Vagina (tissue), 2 donors: Measurements from ENCODE around the gene PLCB1. TPM values are rescaled to one million over a fixed set of nuclear protein-coding genes. Genes with fewer than 3 reads are reported as not detected.
"Not testable (repeated sequence)": the region's sequence is repeated elsewhere in the genome, so short reads cannot be mapped to it uniquely, and the experiment has no call there.

ENCODE experiments used
- DNase-seq, 2 donors: peaks; one replicate each; pipeline ENCODE4 v3.0.0-alpha.2; 2017; ENCODE audit errors: extremely low spot score in 2 of 2
- H3K27ac ChIP-seq: fragments of 200-600 bp; sonication (generic); one replicate; pipeline ENCODE4 v1.5.1; 2019
- H3K27me3 ChIP-seq: fragments of 200-600 bp; sonication (generic); one replicate; pipeline ENCODE4 v1.5.1; 2019
- H3K36me3 ChIP-seq, 2 donors: fragments of 200-600 bp; sonication (generic); one replicate each; pipeline ENCODE4 v1.5.1; 2017 to 2019
- H3K4me1 ChIP-seq: fragments of 200-600 bp; sonication (generic); one replicate; pipeline ENCODE4 v1.5.1; 2019
- H3K4me3 ChIP-seq, 2 donors: fragments of 200-600 bp; sonication (generic); 1 replicate in 1 of 2; 2 replicates in 1 of 2; pipeline ENCODE4 v1.5.1; 2016 to 2019
- H3K9me3 ChIP-seq: fragments of 200-600 bp; sonication (generic); one replicate; pipeline ENCODE4 v1.5.1; 2019
- POLR2A ChIP-seq, 2 donors: fragments of 450-650 bp; IDR thresholded peaks; one replicate each; pipeline ENCODE4 v1.6.1; 2017; ENCODE audit warnings: antibody characterized with exemption in 2 of 2, mild to moderate bottlenecking in 2 of 2, moderate library complexity in 2 of 2
- POLR2AphosphoS5 ChIP-seq, 2 donors: sonication (generic); formaldehyde crosslinking; IDR thresholded peaks; one replicate each; pipeline ENCODE4 v1.9.0; 2017; ENCODE audit warnings: antibody characterized with exemption in 2 of 2, mild to moderate bottlenecking in 2 of 2, low read depth in 1 of 2; ENCODE audit not compliant: insufficient read depth in 1 of 2
- intact Hi-C: fragments of 100-400 bp; cut with DNase I; formaldehyde crosslinking; loops from one replicate; pipeline ENCODE4 v1.15.1; 2023
- total RNA-seq: library from RNA; depleted of rRNA; stranded (reverse); fragments of >200 nt; gene quantifications from one replicate; pipeline ENCODE4 v1.2.3, GENCODE V29; 2016
- TF ChIP-seq, protein P1 (sequence below), 3 experiments: fragments of 450-650 bp in 2 of 3; fragments of 200-600 bp in 1 of 3; sonication (generic) in 1 of 3; IDR thresholded peaks; one replicate each; pipeline ENCODE4 v1.5.1; 2017 to 2019; ENCODE audit warnings: antibody characterized with exemption in 3 of 3, mild to moderate bottlenecking in 2 of 3, moderate library complexity in 2 of 3

The PLCB1 gene
- total RNA-seq, 1 donor from 2014 or later = 32.4 TPM

DNA sequence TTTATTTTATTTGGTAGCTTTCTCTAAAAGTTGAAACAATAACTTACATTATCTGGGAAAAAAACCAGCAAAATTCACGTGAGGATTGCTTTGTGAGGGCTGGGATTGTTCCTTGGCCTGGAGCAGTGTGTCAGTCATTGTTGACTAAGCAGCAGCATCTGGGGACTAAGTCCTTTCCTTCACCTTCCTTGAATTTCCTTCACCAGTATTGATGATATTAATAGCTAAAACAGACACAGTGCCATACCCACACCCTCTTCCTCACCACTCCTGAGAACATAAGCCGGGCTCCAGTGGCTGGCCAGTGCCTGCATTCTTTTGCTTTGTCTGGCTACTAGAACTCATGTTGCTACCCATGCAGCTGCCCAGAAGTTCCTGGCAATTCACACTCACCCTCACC is 23.7 kb downstream of the PLCB1 start:
- H3K27ac ChIP-seq = no peak overlapping the region
- H3K4me3 ChIP-seq = no peak overlapping the region
- intact Hi-C loops = no loop called here
- DNase-seq = no peak
- TF ChIP-seq POLR2A (IDR thresholded peaks at IDR 0.05) (no peak), POLR2AphosphoS5 (IDR thresholded peaks at IDR 0.05; ENCODE audit: insufficient read depth in 1 of 2, low read depth in 1 of 2) (no peak)
- TF ChIP-seq, protein P1, sequence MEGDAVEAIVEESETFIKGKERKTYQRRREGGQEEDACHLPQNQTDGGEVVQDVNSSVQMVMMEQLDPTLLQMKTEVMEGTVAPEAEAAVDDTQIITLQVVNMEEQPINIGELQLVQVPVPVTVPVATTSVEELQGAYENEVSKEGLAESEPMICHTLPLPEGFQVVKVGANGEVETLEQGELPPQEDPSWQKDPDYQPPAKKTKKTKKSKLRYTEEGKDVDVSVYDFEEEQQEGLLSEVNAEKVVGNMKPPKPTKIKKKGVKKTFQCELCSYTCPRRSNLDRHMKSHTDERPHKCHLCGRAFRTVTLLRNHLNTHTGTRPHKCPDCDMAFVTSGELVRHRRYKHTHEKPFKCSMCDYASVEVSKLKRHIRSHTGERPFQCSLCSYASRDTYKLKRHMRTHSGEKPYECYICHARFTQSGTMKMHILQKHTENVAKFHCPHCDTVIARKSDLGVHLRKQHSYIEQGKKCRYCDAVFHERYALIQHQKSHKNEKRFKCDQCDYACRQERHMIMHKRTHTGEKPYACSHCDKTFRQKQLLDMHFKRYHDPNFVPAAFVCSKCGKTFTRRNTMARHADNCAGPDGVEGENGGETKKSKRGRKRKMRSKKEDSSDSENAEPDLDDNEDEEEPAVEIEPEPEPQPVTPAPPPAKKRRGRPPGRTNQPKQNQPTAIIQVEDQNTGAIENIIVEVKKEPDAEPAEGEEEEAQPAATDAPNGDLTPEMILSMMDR (IDR thresholded peaks at IDR 0.05) = no peak
- H3K36me3 ChIP-seq = no peaks in the 10 kb centered on the region
- H3K27me3 ChIP-seq = no peaks in the 10 kb centered on the region
- H3K9me3 ChIP-seq = no peaks in the 10 kb centered on the region
- H3K4me1 ChIP-seq = peaks cover 45% of the 10 kb centered on the region

- Histone ChIP-seq H3K27ac (peak overlapping the region; percentile 36), H3K4me1 (peaks cover 39% of the 10 kb centered on the region), H3K9me3 (no peaks in the 10 kb centered on the region), H3K4me3 (no peak overlapping the region), H3K27me3 (no peaks in the 10 kb centered on the region), H3K36me3 (no peaks in the 10 kb centered on the region)
- TF ChIP-seq POLR2A (IDR thresholded peaks at IDR 0.05) = no peak
- no peak for TF ChIP-seq POLR2AphosphoS5 (IDR thresholded peaks at IDR 0.05; ENCODE audit: insufficient read depth in 1 of 2, low read depth in 1 of 2)
- TF ChIP-seq, protein P1 (IDR thresholded peaks at IDR 0.05) = no peak
- no peak for DNase-seq
- intact Hi-C loops = no loop called here
Measured at GRCh38 chr20:8156235-8157079, 24.4 kb downstream of the PLCB1 start.

- H3K27ac ChIP-seq, H3K36me3 ChIP-seq, H3K4me3 ChIP-seq, H3K9me3 ChIP-seq, intact Hi-C loops, H3K27me3 ChIP-seq, DNase-seq: not testable (repeated sequence)
- H3K4me1 ChIP-seq = peaks cover 22% of the 10 kb centered on the region
Measured at GRCh38 chr20:8159217-8159616, 27.2 kb downstream of the PLCB1 start.

DNA sequence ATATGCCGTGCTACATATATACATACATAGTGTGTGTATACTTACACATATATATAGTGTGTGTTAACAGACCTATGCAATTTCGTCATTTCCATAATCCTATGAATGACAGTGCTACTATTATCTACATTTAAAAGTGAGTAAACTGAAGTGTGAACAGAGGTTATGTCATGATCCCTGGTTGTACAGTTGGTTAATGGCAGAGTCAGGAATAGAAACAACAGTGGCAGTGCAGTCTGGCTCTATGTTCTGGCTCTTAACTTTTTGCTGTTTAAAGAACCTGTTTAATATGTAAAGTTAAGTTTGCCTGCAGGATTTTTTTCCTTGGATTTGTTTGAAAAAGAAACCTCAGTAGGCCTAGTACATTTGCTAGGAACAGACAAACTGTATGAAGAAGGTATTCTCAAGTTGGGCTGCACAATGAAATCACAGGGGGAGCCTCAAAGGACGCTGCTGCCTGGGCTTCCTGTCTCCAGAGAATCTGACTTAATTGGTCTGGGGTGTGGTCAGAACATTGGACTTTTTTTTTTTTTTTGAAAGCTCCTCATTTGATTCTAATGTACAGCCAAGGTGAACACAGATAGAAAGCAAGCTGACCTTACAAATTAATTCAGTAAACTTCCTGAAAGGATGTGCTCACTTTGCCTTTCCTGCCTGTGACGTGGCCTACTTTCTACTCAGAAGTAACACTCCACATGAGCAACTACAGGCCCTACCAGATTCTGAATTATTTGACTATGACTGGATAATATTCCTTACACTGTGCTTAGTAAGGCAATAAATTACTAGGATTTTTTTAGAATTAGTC is 29.4 kb downstream of the PLCB1 start:
- Histone ChIP-seq H3K4me3 (no peak overlapping the region), H3K9me3 (no peaks in the 10 kb centered on the region), H3K27ac (no peak overlapping the region), H3K36me3 (no peaks in the 10 kb centered on the region), H3K27me3 (no peaks in the 10 kb centered on the region), H3K4me1 (peaks cover 8% of the 10 kb centered on the region)
- intact Hi-C loops = no loop called here
- no peak for DNase-seq
- TF ChIP-seq POLR2A (IDR thresholded peaks at IDR 0.05) = no peak
- no peak for TF ChIP-seq POLR2AphosphoS5 (IDR thresholded peaks at IDR 0.05; ENCODE audit: insufficient read depth in 1 of 2, low read depth in 1 of 2)
- TF ChIP-seq, protein P1 (IDR thresholded peaks at IDR 0.05) = no peak

DNA sequence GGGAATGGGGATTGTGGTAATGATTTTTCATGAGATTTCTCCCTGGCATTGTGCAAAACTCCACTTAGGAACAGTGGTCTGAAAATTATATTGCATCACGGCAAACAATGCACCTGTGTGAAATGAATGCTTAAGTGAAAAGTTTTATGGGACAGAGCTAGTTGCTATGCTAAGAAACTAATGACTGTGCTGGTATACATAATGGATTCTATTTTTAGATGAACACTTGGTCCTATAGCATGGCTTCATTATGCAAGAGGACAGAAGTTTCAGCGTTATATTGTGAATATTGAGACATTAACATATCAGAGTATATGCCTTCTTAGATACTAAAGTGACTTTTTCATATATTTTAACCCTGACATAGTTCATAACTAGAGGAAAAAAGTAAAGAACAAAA is 30.5 kb downstream of the PLCB1 start:
- H3K27ac ChIP-seq = no peak overlapping the region

More for the DNA sequence above, 30.5 kb downstream of the PLCB1 start:
- H3K27me3 ChIP-seq = no peaks in the 10 kb centered on the region
- DNase-seq = no peak
- H3K9me3 ChIP-seq = no peaks in the 10 kb centered on the region
- H3K4me3 ChIP-seq = no peak overlapping the region
- intact Hi-C loops = no loop called here
- no peaks in the 10 kb centered on the region for H3K36me3 ChIP-seq
- TF ChIP-seq, protein P1 (IDR thresholded peaks at IDR 0.05) = no peak
- TF ChIP-seq POLR2AphosphoS5 (IDR thresholded peaks at IDR 0.05; ENCODE audit: insufficient read depth in 1 of 2, low read depth in 1 of 2) (no peak), POLR2A (IDR thresholded peaks at IDR 0.05) (no peak)
- H3K4me1 ChIP-seq = no peaks in the 10 kb centered on the region
